GM19240 (cell line): ENCODE measurements around the gene DGKI.

Experiments
- DNase-seq: peaks from one replicate; pipeline ENCODE4 v3.0.0; 2011; ENCODE audit warnings: low spot score; ENCODE audit not compliant: insufficient read length

DGKI gene

GRCh38 chr7:137873524-137873923, 26.8 kb upstream of the DGKI start:
- DNase-seq = no peak

DNA sequence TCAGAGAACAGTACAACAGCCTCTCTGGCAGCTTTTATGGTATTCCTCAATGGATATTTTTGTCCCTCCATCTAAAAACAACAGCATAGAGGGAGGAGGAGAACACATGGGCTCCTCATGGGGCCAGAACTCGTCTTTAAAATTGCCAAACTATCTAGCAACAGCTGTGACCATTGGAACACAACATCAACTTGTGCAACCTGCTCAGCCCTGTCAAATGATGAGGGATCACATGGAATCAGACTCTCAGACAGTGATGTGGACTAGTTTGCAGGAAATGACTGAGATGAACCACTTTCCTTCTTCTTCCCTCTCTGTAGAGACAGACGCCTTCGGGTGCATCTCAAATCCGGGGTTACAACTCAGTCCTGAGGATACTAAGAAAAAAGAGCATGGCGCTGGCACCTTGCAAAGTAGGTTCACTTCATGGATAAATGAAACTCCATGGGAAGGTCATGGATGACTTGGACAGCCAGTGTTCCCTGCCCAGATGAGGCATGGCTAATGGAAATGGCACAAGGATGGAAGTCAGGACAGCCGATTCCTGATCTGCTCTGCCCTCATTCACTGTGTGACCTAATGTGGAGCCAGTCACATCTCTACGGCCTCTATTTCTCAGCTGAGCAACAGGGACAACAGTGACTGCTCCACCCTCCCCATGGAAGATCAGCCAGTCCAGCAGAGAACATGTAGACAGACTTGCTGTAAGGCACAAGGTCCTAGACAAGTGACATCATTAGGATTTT, 24.6 kb upstream of the DGKI start:
- DNase-seq = no peak

- DNase-seq = no peak
Observed at GRCh38 chr7:137870684-137871083, 23.9 kb upstream of the DGKI start.

DNA sequence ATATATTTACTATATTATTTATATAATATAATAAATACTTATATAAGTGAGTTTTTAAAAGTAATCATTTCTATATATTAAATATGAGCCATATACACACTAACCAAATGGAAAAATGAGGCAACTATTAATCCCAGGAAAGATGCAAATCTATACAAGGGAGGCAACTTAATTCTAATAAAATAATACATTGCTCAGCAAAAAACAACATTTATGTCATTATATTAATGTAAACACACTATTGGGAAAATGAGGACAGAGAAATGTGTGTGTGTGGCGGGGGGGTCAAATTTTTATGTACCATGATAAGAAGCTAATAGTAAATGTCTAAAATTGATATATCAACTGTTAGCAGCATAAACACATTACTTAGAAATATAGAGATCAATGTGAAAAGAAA, 23.3 kb upstream of the DGKI start:
- no peak for DNase-seq

DNA sequence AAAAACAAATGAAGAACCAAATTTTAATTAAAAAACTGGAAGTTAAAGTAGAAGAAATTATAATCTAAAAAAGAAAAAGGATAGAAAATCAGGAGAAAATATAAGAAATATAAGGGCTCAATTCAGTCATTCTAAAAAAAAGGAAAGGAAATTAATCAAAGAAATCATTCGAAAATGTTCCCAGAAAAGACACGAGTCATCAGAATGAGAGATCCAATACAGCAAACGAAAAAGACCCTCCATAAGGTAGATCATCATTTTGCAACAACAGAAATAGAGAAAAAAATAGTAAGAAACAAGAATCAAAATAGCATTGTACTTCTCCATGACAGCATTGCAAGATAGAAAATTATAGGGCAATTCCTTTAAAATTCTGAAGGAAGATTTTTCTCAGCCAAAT, 22.5 kb upstream of the DGKI start:
- no peak for DNase-seq

DNA sequence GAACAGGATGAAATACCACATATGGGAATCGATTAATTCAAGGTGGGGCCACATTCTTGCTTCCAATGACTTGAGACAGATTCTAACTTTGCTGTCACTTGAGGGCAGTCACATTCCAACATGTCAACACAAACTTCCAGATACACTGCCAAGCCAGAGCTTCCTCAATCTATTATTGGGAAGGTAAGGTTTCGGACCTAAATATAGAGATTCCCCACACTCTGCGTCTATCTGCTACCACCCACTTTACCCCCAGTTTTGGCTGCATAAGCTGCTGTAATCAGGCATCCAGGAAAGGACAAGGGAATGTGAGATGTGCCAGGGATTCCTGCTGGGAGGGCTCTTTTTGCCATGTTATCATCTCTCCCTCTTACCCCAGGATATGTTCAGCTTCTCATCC, 20.5 kb upstream of the DGKI start:
- DNase-seq = no peak

DNA sequence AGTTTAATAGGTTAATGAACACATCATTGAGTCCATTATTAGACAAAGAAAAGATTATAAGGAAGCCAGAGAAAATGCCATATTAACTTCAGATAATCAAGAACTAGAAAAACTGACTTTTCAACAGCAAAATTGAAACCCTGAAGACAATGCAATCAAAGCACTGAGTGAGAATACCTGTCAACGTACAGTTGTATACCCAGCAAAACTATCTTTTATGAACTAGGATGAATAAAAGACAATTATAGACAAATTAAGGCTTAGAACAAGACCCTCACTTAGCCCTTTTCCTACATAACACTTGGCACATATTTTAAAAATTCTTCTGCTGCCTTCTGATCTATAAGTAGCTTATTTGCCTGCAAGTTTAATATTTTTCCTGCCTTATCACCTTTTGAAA, 19.0 kb upstream of the DGKI start:
- no peak for DNase-seq

DNA sequence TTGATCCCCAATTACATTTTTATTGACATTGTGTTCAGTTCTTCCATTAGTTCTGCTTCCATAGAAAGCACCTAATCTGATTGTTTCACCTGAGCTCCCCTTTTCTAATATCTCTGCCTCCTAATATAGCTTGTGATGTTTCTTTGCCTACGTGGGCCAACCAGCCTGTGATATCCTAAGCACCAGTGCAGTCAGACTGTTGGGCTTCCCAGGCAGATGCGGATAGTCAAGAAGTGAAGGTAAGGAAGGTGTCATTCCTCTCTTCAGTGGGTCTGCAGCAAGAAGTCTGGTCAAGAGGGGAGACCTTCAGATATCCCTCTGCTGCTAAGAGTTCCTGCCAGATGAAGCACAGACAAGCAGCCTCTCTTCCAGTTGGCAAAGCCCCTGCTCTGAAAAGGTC, 16.2 kb upstream of the DGKI start:
- no peak for DNase-seq

DNA sequence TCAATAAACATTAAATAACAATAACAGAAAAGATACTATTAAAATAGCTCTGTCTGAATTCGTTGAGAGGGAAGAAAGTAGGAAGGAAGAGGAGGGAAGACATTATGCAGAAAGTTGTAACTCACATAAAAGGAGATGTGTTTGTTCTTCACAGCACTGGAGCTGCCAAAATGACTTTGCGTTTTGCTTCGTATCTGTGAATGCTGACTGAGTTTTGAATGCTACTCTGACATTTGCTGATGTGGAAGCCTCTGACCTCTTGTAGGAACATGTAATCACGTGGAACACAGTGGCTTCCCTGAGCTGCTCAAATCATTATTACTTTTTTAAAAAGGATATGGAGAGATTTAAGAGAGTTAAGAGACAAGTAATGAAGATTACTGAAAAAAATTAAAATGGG, 15.6 kb upstream of the DGKI start:
- no peak for DNase-seq

GRCh38 chr7:137860542-137860941, 13.8 kb upstream of the DGKI start:
- DNase-seq = no peak

DNA sequence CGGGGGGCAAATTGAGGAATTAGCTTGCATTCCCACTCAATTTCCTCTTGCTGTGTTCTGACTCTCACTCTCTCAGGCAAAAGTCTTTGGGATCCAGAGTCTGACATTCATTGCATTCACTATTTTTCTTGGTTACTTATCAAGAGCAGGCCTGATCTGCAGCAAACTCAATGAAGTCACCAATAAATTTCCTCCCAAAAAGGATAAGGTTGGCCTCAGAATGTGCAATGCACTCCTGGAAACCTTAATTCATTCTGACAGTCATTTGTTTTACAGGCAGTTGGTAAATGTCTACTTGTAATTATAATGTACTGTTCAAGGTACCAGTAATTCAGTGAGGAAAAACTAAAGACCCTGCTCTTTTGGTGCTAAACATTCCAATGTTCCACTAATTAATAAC, 6.3 kb upstream of the DGKI start:
- DNase-seq = no peak

DNA sequence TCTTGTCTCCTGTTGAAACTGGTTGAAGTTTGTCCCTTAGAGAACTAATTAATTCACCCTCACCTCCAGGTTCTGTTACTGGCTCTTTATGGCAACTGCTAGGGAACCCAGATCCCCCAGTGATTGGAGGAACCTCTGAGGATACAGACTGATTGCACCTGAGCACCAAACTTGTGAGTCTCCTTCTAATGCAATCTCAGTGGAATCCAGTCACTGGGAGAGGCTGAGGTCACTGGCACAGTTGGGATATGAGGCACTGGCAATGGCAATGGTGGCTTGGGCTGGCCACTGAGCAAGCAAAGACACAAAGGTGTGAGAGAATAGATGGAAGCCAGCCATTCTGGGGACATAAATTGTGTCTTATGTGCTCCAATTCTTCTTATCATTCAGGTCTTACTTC, 5.3 kb upstream of the DGKI start:
- no peak for DNase-seq

GRCh38 chr7:137850972-137851945, 4.5 kb upstream of the DGKI start:
- DNase-seq = no peak

- DNase-seq = no peak
Observed at GRCh38 chr7:137850571-137850970, 3.8 kb upstream of the DGKI start.

DNA sequence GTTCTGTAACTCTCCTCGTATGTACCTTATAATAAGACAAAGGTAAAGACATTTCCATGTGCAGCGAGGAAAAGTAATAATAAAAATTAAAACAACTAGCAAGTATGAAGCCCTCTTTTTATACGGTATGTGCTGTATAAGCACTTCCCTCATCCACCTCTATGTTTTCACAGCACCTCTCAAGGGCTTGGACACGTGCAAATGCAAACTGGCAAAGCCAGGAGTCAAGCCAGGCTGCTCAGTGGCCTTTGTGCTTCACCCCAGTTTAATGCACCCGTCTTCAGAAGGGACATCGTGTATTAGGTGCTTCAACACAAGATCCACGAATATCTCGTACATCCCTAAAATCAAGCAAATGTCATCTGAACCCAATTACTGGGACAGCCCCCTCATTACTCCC, 1.3 kb upstream of the DGKI start:
- DNase-seq = no peak

- DNase-seq = no peak
Observed at GRCh38 chr7:137847568-137848050, 835 bp upstream of the DGKI start.

DNA sequence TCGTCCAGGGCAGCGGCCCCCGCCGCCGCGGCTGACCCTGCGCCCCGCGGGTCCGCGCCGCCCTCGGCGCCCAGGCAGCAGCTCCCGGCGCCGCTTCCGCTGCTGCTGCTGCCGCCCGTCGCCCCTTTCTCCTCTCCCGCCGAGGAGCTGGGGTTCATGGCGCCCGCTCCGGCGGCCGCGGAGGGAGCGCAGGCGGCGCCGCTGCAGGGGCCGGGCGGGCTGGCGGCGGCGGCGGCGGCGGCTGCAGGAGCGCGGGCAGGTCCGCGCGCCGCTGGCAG, 286 bp downstream of the DGKI start:
- DNase-seq = no peak

DNA sequence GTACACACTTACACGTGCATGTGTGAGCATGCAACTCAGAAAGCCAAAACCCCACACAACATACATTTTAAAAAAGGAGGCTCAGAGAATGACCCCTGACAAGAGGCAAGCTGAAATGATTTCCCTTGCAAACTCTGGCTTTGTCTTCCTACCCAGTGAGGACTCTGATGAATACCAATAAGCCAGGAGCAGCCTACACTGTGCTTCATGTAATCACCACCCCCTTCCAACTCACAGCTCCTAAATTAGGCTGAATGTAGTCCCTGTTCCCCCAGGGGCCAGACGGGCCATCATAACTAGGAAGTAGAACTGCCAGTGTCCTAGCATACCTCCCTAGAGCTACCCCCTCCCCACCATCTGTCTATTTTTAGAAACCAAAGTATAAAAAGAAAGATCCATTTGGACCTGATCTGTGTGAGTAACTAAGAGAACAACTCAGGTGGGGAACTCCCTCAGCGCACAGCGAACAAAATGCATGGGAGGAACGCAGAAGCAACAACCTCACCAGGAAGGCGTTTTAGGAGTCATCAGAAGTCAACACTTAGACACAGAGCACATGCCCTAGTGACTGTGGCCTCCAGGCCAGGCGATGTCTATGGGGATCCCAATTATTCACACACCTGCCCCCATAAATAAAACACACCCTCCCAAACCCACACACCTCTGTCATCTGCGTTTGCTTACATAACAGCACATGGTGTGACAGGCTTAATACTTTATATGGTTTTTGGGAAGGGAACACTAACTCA, 1.9 kb downstream of the DGKI start:
- DNase-seq = no peak

- no peak for DNase-seq
Observed at GRCh38 chr7:137839903-137840779, 6.6 kb downstream of the DGKI start.

DNA sequence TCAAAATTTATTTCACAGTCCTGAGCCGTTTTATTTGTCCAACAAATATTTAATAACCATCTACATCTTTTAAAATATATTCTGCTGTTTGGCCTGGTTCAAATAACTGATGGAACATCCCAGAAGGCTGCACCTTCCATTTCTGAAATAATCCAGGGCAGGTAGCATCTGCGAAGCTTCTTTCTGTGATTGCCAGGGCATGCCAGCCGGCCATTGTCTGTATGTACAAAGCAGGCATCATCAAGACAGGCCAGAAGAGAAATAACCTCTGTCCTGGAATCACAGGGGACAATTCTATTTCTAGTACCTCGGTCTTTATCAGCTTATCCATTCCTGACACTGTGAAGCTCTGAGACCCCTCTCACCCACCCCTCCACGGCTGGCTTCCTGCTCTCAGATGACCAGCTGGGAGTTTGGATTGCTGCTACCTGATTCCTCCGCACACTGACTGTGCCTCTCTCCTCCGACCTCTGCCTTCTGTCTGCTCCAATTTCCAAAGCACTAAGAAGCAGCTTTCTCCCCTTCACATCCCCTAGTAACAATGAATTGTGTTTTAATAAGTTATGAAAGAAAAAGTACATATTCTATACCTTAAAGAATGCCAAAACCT, 8.0 kb downstream of the DGKI start:
- no peak for DNase-seq

DNA sequence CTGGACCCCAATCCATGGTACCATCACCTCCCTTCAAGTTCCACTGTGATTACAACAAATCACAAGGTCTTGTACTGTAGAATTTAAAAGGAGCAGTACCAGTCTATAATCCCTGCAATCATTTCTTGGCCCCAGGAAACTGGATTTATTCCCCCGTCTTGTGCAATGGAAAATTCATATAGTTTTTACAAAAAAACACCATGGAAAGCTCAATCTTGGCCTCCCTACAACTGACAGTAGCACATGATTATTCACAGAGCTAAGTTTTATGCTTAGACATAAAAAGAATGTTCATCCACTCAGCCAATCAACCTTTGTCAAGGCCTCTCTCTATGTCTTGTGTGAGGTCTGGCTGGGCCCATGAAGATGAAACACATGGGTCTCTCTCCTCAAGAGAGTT, 10.2 kb downstream of the DGKI start:
- no peak for DNase-seq
